ENCODE results near the gene FTL. TPM values are rescaled to one million over a fixed set of nuclear protein-coding genes. Genes with fewer than 3 reads are reported as not detected.

The FTL gene
- total RNA-seq, 1 experiment from 2014 or later = 2,963 TPM

GRCh38 chr19:48945415-48945814, 19.7 kb upstream of the FTL start:
- H3K27ac Mint-ChIP-seq (ENCODE audit: unreplicated experiment) = no peak overlapping the region
- peaks cover 12% of the 10 kb centered on the region for H3K36me3 Mint-ChIP-seq (ENCODE audit: insufficient read depth, unreplicated experiment)
- peaks cover 10% of the 10 kb centered on the region for H3K9me3 Mint-ChIP-seq (ENCODE audit: unreplicated experiment)
- no peaks in the 10 kb centered on the region for H3K4me1 Mint-ChIP-seq (ENCODE audit: low read depth, unreplicated experiment)
- POLR2A ChIA-PET = no interaction called here
- H3K9me3 ChIP-seq = peaks cover 30% of the 10 kb centered on the region
- no peaks in the 10 kb centered on the region for H3K27me3 ChIP-seq (replicated peaks; ENCODE audit: control insufficient read depth, insufficient read depth, low read length)
- intact Hi-C loops (cut with micrococcal nuclease; ENCODE audit: unreplicated experiment) = no loop called here
- CTCF ChIA-PET = no interaction called here
- H3K4me3 Mint-ChIP-seq (ENCODE audit: unreplicated experiment) = no peak overlapping the region
- no TSS peak for BruUV-seq (replicated peaks)
- DNase-seq = no peak
- no peaks in the 10 kb centered on the region for H3K4me1 ChIP-seq
- H3K27me3 Mint-ChIP-seq (ENCODE audit: insufficient read depth, unreplicated experiment) = no peaks in the 10 kb centered on the region
- H3K4me3 ChIP-seq (ENCODE audit: low read depth, low read length) = no peak overlapping the region
- H3K36me3 ChIP-seq (ENCODE audit: control insufficient read depth, insufficient read depth, low read length) = no peaks in the 10 kb centered on the region; the same call in 1 of the 2 replicates
- TF ChIP-seq CTCF (IDR thresholded peaks at IDR 0.05; ENCODE audit: insufficient read depth in 1 of 2, low read depth in 1 of 2, low read length in 1 of 2, severe bottlenecking in 1 of 2, unreplicated experiment in 1 of 2) = no peak

GRCh38 chr19:48945817-48946216, 19.3 kb upstream of the FTL start:
- no TSS peak for BruUV-seq (replicated peaks)
- no peaks in the 10 kb centered on the region for H3K4me1 Mint-ChIP-seq (ENCODE audit: low read depth, unreplicated experiment)
- no peaks in the 10 kb centered on the region for H3K4me1 ChIP-seq
- ChIA-PET POLR2A (no interaction called here), CTCF (no interaction called here)
- H3K9me3 Mint-ChIP-seq (ENCODE audit: unreplicated experiment) = peaks cover 10% of the 10 kb centered on the region
- no peak overlapping the region for H3K27ac Mint-ChIP-seq (ENCODE audit: unreplicated experiment)
- peaks cover 11% of the 10 kb centered on the region for H3K36me3 Mint-ChIP-seq (ENCODE audit: insufficient read depth, unreplicated experiment)
- intact Hi-C loops (cut with micrococcal nuclease; ENCODE audit: unreplicated experiment) = no loop called here
- peaks cover 27% of the 10 kb centered on the region for H3K9me3 ChIP-seq
- no peak overlapping the region for H3K4me3 ChIP-seq (ENCODE audit: low read depth, low read length)
- H3K27me3 Mint-ChIP-seq (ENCODE audit: insufficient read depth, unreplicated experiment) = no peaks in the 10 kb centered on the region
- DNase-seq = no peak
- TF ChIP-seq CTCF (IDR thresholded peaks at IDR 0.05; ENCODE audit: insufficient read depth in 1 of 2, low read depth in 1 of 2, low read length in 1 of 2, severe bottlenecking in 1 of 2, unreplicated experiment in 1 of 2) = no peak
- H3K27me3 ChIP-seq (replicated peaks; ENCODE audit: control insufficient read depth, insufficient read depth, low read length) = no peaks in the 10 kb centered on the region
- H3K36me3 ChIP-seq (ENCODE audit: control insufficient read depth, insufficient read depth, low read length) = no peaks in the 10 kb centered on the region; the same call in 1 of the 2 replicates
- no peak overlapping the region for H3K4me3 Mint-ChIP-seq (ENCODE audit: unreplicated experiment)

GRCh38 chr19:48946463-48947257, 18.4 kb upstream of the FTL start:
- peaks cover 20% of the 10 kb centered on the region for H3K9me3 ChIP-seq
- ChIA-PET POLR2A (no interaction called here), CTCF (no interaction called here)
- Mint-ChIP-seq H3K27ac (ENCODE audit: unreplicated experiment) (no peak overlapping the region), H3K4me1 (ENCODE audit: low read depth, unreplicated experiment) (no peaks in the 10 kb centered on the region), H3K9me3 (ENCODE audit: unreplicated experiment) (peaks cover 10% of the 10 kb centered on the region), H3K27me3 (ENCODE audit: insufficient read depth, unreplicated experiment) (no peaks in the 10 kb centered on the region), H3K4me3 (ENCODE audit: unreplicated experiment) (no peak overlapping the region), H3K36me3 (ENCODE audit: insufficient read depth, unreplicated experiment) (peaks cover 6% of the 10 kb centered on the region)
- no TSS peak for BruUV-seq (replicated peaks)
- intact Hi-C loops (cut with micrococcal nuclease; ENCODE audit: unreplicated experiment) = no loop called here
- TF ChIP-seq CTCF (IDR thresholded peaks at IDR 0.05; ENCODE audit: insufficient read depth in 1 of 2, low read depth in 1 of 2, low read length in 1 of 2, severe bottlenecking in 1 of 2, unreplicated experiment in 1 of 2) = no peak
- DNase-seq = no peak
- no peak overlapping the region for H3K4me3 ChIP-seq (ENCODE audit: low read depth, low read length)
- no peaks in the 10 kb centered on the region for H3K27me3 ChIP-seq (replicated peaks; ENCODE audit: control insufficient read depth, insufficient read depth, low read length)
- H3K4me1 ChIP-seq = no peaks in the 10 kb centered on the region
- no peaks in the 10 kb centered on the region; the same call in 1 of the 2 replicates for H3K36me3 ChIP-seq (ENCODE audit: control insufficient read depth, insufficient read depth, low read length)
